Esophagus squamous epithelium (tissue), 4 donors: ENCODE data around the gene ELK3.

Experiments used
- POLR2A ChIP-seq, 4 donors: fragments of 450-650 bp; IDR thresholded peaks; one replicate each; pipeline ENCODE4 v1.6.1; 2017; ENCODE audit warnings: antibody characterized with exemption in 4 of 4, mild to moderate bottlenecking in 4 of 4, moderate library complexity in 3 of 4
- TF ChIP-seq, protein P1 (sequence below), 6 experiments: fragments of 450-650 bp in 4 of 6; fragments of 200-600 bp in 2 of 6; sonication (generic) in 2 of 6; IDR thresholded peaks; one replicate each; pipeline ENCODE4 v1.5.1; 2016 to 2019; ENCODE audit warnings: antibody characterized with exemption in 6 of 6, mild to moderate bottlenecking in 4 of 6, moderate library complexity in 4 of 6

GRCh38 chr12:96170762-96171161 is 23.4 kb upstream of the ELK3 start:
- TF ChIP-seq, protein P1, sequence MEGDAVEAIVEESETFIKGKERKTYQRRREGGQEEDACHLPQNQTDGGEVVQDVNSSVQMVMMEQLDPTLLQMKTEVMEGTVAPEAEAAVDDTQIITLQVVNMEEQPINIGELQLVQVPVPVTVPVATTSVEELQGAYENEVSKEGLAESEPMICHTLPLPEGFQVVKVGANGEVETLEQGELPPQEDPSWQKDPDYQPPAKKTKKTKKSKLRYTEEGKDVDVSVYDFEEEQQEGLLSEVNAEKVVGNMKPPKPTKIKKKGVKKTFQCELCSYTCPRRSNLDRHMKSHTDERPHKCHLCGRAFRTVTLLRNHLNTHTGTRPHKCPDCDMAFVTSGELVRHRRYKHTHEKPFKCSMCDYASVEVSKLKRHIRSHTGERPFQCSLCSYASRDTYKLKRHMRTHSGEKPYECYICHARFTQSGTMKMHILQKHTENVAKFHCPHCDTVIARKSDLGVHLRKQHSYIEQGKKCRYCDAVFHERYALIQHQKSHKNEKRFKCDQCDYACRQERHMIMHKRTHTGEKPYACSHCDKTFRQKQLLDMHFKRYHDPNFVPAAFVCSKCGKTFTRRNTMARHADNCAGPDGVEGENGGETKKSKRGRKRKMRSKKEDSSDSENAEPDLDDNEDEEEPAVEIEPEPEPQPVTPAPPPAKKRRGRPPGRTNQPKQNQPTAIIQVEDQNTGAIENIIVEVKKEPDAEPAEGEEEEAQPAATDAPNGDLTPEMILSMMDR (IDR thresholded peaks at IDR 0.05) = no peak
- no peak for TF ChIP-seq POLR2A (IDR thresholded peaks at IDR 0.05)
